ENCODE measurements around the gene RREB1.

The RREB1 gene

DNA sequence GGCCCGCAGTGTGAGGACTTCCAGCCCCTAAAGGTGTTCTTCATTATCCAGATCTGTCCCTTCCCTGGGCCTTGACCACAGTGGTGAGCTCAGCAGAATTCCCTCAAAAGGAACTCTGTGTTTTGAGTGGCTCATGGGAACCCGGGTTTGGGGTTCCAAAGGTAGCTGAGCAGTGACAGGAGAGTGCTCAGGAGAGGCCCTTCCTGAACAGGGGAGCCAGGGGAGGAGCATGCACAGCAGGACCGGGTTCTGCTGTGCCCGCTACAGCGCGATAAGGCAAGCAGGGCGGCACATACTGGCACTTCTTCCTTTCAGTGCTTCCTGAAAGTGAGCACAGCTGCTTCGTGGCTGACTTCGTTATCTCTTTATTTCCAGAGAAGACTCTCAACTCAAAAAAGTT, 117.0 kb downstream of the RREB1 start:
- no peak for DNase-seq (ENCODE audit: low read depth)

DNA sequence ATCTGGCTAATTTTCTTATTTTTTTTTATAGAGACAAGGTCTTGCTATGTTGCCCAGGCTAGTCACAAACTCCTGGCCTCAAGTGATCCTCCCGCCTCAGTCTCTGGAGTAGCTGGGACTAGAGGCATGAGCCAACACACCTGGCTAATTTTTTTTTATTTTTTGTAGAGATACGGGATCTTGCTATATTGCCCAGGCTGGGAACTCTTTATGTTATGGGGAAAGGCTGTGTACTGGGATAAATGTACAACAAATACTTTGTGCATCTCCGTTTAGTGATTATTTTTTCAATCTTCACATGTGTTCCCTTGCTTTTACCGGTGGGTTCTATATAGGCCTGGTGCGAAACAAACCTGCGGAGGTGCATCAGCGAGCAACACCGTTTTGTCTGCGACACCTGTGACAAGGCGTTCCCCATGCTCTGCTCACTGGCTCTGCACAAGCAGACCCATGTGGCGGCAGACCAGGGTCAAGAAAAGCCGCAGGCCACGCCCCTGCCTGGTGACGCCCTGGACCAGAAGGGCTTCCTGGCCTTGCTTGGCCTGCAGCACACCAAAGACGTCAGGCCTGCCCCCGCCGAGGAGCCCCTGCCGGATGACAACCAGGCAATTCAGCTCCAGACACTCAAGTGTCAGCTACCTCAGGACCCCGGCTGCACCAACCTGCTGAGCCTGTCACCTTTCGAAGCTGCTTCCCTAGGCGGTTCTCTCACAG, 121.1 kb downstream of the RREB1 start:
- no peak for DNase-seq (ENCODE audit: low read depth)

DNA sequence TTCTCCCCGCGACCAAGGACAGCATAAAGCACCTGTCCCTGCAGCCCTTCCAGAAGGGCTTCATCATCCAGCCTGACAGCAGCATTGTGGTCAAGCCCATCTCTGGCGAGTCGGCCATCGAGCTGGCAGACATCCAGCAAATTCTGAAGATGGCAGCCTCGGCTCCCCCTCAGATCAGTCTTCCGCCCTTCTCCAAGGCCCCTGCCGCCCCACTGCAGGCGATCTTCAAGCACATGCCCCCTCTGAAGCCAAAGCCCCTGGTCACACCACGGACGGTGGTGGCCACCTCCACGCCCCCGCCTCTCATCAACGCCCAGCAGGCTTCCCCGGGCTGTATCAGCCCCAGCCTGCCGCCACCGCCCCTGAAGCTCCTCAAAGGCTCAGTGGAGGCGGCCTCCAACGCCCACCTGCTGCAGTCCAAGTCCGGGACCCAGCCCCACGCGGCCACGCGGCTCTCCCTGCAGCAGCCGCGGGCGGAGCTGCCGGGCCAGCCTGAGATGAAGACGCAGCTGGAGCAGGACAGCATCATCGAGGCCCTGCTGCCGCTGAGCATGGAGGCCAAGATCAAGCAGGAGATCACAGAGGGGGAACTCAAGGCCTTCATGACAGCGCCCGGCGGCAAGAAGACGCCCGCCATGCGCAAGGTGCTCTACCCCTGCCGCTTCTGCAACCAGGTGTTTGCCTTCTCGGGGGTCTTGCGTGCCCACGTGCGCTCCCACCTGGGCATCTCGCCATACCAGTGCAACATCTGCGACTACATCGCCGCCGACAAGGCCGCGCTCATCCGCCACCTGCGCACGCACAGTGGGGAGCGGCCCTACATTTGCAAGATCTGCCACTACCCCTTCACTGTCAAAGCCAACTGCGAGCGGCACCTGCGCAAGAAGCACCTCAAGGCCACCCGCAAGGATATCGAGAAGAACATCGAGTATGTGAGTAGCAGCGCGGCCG, 121.9 kb downstream of the RREB1 start:
- no peak for DNase-seq (ENCODE audit: low read depth)

DNA sequence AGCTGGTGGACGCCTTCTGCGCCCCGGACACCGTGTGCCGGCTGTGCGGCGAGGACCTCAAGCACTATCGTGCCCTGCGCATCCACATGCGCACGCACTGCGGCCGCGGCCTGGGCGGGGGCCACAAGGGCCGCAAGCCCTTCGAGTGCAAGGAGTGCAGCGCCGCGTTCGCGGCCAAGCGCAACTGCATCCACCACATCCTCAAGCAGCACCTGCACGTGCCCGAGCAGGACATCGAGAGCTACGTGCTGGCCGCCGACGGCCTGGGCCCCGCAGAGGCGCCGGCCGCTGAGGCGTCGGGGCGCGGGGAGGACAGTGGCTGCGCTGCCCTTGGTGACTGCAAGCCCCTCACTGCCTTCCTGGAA, 122.5 kb downstream of the RREB1 start:
- no peak for DNase-seq (ENCODE audit: low read depth)

DNA sequence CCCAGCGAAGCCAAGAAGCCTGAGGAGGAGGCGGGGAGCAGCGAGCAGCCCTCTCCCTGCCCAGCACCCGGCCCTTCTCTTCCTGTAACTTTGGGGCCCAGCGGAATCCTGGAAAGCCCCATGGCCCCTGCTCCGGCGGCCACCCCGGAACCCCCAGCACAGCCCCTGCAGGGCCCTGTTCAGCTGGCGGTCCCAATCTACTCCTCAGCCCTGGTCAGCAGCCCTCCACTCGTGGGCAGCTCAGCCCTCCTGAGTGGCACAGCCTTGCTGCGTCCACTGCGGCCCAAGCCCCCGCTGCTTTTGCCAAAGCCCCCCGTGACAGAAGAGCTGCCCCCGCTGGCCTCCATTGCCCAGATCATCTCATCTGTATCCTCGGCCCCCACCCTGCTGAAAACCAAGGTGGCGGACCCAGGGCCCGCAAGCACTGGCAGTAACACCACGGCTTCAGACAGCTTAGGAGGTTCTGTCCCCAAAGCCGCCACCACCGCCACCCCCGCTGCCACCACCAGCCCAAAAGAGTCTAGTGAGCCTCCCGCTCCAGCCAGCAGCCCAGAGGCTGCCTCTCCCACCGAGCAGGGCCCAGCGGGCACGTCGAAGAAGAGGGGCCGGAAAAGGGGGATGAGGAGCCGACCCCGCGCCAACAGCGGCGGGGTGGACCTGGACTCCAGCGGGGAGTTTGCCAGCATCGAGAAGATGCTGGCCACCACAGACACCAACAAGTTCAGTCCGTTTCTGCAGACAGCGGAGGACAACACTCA, 123.4 kb downstream of the RREB1 start:
- no peak for DNase-seq (ENCODE audit: low read depth)

DNA sequence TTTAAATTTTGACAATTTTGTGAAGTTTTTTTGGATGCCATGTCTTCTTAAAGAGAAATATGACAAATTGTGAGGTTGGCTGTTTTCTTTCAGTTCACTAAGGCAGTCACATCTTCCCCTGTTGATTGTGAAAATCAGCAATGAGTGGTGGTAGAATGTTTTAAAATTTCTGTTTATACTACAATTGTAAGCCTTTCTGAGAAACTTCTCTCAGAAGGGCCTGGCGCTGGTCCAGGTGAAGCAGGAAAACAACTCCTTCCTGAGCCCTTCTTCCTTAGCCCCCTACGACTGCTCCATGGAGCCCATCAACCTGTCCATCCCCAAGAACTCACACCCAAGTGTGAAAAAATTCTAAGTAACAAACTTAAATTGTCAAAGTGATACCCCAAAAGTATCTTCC, 124.6 kb downstream of the RREB1 start:
- no peak for DNase-seq (ENCODE audit: low read depth)

DNA sequence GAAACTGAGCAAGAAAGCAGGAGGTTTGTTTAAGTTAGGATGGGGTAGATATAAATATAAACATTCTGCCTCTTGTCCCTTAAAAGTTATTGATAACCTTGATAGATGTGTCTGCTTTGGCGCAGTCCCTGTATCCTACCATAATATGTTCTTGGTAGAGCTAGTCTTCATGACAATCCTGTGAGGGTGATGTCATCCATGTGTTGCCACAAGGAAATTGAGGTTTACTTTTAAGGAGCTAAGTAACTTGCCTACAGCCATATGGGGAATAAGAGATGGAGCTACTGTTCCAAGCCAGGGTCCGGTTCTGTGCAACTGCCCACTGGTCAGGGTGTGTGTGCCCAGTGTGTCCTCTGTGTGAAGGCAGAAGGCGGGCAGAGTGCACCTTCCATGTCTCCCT, 126.8 kb downstream of the RREB1 start:
- no peak for DNase-seq (ENCODE audit: low read depth)

DNA sequence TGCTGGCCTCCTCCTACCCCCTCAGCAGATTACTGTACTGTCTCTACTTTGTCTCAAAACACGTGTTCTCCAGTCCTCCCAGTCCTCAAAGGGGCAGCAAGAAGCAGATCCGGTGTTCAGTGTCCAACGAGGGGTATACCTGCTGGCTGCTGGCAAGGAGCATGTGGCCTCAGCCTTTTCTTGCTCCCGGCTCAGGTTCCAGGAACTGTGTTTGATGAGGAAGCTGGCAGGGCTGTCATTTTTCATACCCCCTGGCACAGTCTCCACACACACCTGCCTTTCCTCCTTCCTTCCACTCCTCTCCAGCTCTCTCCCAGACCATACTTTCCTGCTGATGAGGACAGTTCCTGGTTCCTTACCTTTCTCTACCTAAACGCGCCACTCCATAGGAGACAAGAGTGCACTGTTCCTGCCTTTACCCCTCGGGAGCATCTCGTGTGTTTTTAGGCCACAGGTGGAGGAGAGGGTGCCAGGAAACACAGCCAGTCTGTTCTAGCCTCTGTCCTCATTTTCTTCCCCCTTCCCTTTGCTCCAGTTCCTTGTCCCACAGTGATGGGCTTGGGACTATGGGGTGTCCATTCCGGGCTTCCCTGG, 128.0 kb downstream of the RREB1 start:
- no peak for DNase-seq (ENCODE audit: low read depth)

DNA sequence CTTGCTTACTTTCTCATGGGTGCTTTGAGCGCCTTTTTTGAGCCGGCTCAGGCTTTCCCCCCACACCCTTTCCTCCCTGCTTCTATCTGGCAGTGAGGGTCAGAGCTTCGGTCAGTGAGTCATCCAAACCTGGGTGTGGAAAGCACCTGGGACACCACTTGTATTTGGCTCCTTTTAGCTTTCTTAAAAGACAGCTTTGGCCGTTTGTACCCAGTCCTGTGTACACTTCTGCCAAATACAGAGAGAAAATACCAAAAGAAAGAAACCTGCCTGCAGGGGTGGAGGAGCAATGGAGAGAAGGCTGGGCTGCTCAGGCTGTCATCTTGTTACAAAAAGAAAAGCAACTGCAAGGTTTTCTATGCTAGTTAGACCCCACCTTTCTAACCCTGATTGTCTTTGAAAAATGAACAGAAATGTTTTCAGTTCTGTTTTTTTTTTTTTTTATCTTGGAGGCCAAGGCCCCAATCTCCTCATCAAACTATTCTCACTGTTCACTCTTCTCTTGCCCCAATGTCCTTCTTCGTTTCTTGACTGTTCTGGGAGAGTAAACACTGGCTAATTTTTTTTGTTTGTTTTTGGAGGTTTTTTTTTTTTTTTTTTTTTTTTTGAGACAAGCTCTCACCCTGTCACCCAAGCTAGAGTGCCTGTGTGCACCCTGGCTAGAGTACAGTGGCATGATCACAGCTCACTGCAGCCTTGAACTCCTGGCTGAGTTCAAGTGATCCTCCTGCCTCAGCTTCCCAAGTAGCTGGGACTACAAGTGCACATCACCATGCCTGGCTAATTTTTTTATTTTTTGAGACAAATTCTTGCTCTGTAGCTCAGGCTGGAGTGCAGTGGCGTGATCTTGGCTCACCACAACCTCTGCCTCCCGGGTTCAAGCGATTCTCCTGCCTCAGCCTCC, 128.8 kb downstream of the RREB1 start:
- DNase-seq (ENCODE audit: low read depth): no peak

DNA sequence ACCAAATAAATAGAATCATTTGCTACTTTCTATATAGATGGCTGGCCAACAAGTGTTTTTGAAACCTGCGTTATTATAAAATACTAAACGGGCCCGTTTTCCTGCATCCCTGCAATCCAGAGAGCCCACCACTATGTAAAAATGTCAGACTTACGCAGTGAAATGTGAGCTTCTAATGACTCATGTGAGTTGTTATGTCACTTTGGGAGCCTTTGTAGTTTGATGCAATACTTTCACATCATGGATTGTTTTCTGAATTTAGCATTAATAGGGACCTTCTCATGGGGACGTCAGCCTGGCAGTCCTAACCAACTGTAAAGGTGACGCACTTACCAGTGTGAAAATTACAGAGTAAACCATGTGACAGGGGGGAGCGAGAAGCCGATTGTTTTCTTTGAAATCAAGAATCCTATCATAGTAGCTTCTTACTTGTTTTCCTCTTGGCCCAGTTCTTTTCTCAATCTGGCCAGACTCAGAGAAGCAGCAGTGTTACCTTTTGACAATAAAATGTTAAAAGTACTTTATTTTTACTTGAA, 130.0 kb downstream of the RREB1 start:
- DNase-seq (ENCODE audit: low read depth): no peak

DNA sequence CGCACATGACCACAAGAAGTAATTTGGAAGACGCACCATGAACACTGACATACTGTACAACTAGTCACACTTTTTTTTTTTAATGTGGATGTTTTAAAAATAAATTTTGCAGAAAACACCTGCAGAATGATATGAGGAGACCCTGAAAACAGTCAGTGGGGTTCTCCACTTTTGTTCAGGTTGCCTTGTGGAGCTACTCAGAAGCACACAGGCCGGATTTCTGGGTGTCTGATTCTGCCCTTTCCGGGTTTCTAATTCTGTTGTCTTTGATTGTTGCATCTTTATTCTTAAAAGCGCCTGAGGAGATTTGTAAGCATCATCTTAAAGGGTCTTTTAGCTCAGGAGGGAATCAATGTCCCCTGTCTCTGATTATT, 130.8 kb downstream of the RREB1 start:
- DNase-seq (ENCODE audit: low read depth): no peak

DNA sequence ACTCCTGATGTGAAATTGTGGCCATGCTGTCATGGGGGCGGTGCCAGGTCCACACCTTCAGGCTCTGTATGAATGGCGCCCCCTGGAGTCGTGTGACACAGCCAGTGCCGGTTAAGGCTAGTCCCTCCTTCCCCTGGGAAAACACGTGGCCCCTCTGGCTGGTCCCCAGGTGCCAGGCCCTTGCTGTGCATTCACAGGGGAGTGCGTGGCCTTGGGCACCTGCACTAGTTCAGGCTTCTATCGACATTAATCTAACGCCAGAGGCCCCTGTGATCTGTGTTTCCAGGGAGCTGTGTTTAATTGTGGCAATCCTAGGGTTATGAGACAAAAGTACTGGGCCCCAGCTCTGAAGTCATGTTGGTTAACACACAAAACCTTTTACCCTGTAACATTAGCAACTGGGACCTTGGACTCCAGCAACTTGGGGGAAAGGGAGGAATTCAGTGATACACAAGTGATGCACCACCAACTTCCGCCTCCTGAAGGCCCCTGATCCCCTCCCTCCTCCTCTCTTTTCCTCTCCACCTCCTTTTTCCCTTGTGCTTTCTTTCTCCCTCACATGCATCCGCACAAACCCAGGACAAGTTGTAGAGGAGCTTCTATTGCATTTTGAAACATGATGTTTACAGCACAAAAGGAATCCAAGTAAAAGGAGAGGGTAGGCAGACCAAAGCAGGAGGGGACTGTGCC, 131.3 kb downstream of the RREB1 start:
- DNase-seq (ENCODE audit: low read depth): no peak

DNA sequence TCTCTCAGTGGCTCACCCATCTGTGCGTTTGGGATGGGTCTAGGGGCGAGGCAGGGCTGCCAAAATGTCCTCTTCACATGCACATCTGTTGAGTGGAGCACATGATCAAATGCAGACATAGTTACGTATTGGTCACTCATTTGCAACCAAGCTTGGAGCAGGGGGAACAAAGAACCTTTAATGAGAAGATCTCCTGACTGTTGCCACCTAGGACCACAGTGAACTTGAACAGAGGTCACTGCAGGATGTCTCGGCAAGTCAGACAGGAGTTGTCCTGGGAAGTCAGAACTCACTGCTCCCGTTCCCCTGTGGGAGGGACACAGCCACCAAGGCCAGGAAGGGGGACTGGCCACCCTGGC, 131.8 kb downstream of the RREB1 start:
- DNase-seq (ENCODE audit: low read depth): no peak

DNA sequence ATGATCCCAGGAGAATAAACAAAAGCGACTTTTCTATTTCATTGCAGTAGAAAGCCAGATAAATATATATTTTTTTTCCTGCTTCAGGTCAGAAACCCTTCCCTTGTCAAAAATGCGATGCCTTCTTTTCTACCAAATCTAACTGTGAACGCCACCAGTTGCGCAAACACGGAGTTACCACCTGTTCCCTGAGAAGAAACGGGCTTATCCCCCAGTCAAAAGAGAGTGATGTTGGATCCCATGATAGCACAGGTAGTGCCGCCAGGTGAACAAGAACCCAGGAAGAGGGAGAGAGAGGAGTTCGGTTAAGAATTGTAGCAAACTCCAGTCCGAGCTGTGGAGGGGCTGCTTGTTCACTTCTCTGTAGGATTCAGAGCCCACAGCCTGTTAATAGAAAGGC, 132.6 kb downstream of the RREB1 start:
- no peak for DNase-seq (ENCODE audit: low read depth)

DNA sequence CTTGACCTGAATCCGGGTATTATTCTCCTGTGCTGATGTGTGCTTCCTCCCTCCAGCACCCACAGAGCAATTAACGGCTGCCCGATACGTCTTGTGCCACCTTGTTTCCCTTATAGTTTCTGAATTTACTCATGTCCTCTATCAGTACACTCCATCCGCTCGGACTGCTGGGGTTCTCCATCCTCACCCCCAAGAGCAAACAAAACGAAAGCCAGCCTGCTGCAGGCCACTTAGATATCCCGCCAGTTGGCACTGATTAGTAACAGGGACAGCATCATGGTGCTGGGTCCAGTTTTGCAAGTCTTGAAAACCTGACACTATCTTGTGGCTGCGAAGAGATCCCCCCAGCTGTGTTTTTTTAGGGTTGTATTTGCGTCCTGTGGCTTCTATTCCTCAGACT, 133.4 kb downstream of the RREB1 start:
- DNase-seq (ENCODE audit: low read depth): no peak

DNA sequence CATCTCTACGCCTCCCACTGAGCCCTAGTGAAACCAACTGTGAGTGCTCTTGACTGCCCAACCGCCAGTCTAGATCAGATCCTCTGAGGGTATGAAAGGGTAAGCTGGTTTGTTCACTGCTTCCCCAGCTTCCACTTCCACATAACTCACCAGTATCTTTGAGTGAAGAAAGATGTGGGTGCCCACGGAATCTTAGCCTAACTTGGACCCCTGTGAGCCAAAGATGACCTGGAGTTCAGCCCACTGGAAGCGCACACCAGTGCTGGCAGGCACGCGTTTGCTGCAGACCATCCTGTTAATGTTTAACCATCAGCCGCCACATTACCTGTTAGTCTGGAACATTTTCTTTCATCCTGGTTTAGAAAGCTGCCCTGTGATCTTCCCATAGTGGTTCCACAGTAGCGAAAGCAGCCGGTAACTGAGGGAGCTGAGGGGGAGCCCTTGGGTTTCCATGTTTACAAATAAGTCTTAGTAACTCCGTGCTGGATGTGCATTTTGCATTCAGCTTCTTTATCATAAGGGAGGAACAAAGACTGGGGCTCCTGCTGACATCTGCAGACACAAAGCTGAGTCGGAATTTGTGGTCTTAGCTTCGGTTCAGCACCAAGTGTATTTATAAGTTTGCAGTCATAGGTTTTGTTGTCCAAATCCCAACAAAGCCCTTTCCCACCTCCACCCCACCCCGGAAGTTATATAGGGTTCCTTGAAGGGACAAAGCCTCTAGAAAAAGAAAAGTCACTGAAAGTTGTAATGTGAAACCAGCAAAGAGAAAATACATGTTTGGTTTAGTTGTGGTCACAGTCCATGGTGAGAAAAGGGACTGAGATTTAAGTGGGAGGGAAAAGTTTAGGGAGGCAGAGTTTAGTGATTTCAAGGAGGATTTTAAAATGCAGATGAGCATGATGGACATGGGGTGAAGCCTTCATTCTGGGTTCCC, 134.2 kb downstream of the RREB1 start:
- DNase-seq (ENCODE audit: low read depth): no peak

DNA sequence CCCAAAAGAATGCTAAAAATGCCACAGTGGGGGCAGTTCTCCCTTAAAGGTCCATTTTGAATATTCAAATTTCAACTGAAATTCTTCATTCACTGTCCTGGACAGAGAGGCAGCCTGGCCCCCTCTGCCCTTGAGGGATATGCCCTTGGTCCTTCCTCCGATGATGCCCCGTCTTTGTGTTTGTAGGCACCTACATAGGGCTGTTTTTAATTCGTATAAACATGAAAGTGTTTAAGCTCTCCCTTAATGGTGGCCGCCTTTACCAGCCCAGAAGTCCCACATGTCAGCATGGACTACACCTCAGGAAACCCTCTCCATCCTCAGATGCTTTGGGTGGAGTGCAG, 135.0 kb downstream of the RREB1 start:
- DNase-seq (ENCODE audit: low read depth): no peak

DNA sequence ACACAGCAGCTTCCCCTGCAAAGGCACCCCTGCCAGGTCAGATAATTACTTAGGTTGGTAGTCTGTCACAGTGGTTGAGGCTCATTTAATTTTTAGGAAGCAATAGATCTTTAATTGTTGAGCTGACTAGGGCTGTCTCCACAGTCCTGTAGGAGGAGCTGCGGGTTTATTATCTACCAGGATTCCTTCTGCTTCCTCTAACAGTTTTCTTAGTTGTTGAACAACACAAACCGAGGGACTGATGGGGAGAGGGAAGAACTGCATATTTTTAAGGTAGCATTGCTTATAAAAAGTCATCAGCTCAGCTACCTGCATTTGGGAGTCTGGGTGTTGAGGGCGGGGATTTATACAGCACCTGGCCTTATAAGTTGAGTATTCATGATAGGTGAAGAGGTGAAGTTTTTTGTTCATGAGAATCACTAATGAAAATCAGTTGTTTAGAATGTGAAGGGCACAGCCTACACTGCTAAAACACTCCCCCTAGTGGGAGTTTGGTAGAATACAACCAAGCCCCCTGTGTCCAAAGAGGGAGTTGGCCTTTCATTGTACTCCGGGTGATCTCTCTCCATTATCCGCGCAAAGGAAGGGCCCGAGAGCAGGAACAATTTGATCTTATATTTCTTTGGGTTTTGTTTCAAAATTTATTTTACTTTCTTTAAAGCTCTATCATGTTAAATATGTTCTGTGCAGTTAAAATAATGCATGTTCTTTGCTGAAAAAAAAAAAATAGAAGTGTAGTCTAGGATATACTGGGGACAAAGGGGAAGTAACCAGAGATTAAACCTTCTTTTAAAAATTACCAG, 135.6 kb downstream of the RREB1 start:
- DNase-seq (ENCODE audit: low read depth): no peak

All from stromal cell of bone marrow (primary cell).